ENCODE data around the gene DDC. TPM values are rescaled to one million over a fixed set of nuclear protein-coding genes. Genes with fewer than 3 reads are reported as not detected.
"Not testable (repeated sequence)": the region's sequence is repeated elsewhere in the genome, so short reads cannot be mapped to it uniquely, and the experiment has no call there.

Gene DDC
- total RNA-seq, 3 donors from 2014 or later (not counting 1 experiment from before 2014, with no cell fraction given): not detected

- no peaks in the 10 kb centered on the region for H3K9me3 Mint-ChIP-seq
These were observed 11.2 kb downstream of the DDC start for GRCh38 chr7:50553973-50554372.

GRCh38 chr7:50552921-50553320 lies 12.3 kb downstream of the DDC start:
- 73% methylated on average over 4 of the region's 4 CpGs for WGBS (ENCODE audit: insufficient coverage)
- Mint-ChIP-seq H3K4me3 (no peak overlapping the region), H3K36me3 (no peaks in the 10 kb centered on the region), H3K27ac (no peak overlapping the region), H3K27me3 (ENCODE audit: low read depth in 2 of 2) (peaks cover 24 to 33% of the 10 kb centered on the region in 2 donors), H3K9me3 (no peaks in the 10 kb centered on the region), H3K4me1 (no peaks in the 10 kb centered on the region)
- H3K27ac ChIP-seq (ENCODE audit: low read length): no peak overlapping the region
- no peaks in the 10 kb centered on the region for H3K27me3 ChIP-seq (ENCODE audit: control insufficient read depth, insufficient read depth, low read length)
- H3K4me3 ChIP-seq (ENCODE audit: low read length): no peak overlapping the region
- intact Hi-C loops (cut with micrococcal nuclease): no loop called here
- no peaks in the 10 kb centered on the region for H3K4me1 ChIP-seq (ENCODE audit: control insufficient read depth, insufficient read depth, low read length)
- TF ChIP-seq CTCF (IDR thresholded peaks at IDR 0.05): no peak
- no peaks in the 10 kb centered on the region for H3K9me3 ChIP-seq (ENCODE audit: control insufficient read depth, insufficient read depth, low read length)
- DNase-seq (no peak), ATAC-seq (no peak)
- no peaks in the 10 kb centered on the region for H3K36me3 ChIP-seq (ENCODE audit: control insufficient read depth, insufficient read depth, low read length)

More at GRCh38 chr7:50553973-50554372, 11.2 kb downstream of the DDC start:
- 57% methylated on average over 3 of the region's 3 CpGs for WGBS (ENCODE audit: insufficient coverage)
- Mint-ChIP-seq H3K4me1 (no peaks in the 10 kb centered on the region), H3K27me3 (ENCODE audit: low read depth in 2 of 2) (peaks cover 21 to 43% of the 10 kb centered on the region in 2 donors), H3K36me3 (no peaks in the 10 kb centered on the region), H3K4me3 (no peak overlapping the region), H3K27ac (no peak overlapping the region)
- ATAC-seq (no peak), DNase-seq (no peak)
- no peaks in the 10 kb centered on the region for H3K27me3 ChIP-seq (ENCODE audit: control insufficient read depth, insufficient read depth, low read length)
- H3K36me3 ChIP-seq (ENCODE audit: control insufficient read depth, insufficient read depth, low read length): no peaks in the 10 kb centered on the region
- no peak overlapping the region for H3K4me3 ChIP-seq (ENCODE audit: low read length)
- H3K27ac ChIP-seq (ENCODE audit: low read length): no peak overlapping the region
- H3K9me3 ChIP-seq (ENCODE audit: control insufficient read depth, insufficient read depth, low read length): no peaks in the 10 kb centered on the region
- no peak for TF ChIP-seq CTCF (IDR thresholded peaks at IDR 0.05)
- intact Hi-C loops (cut with micrococcal nuclease): no loop called here
- no peaks in the 10 kb centered on the region for H3K4me1 ChIP-seq (ENCODE audit: control insufficient read depth, insufficient read depth, low read length)

- no peaks in the 10 kb centered on the region for H3K27me3 ChIP-seq (ENCODE audit: control insufficient read depth, insufficient read depth, low read length)
- ATAC-seq (no peak), DNase-seq (no peak)
- no peaks in the 10 kb centered on the region for H3K9me3 Mint-ChIP-seq
- H3K27ac ChIP-seq (ENCODE audit: low read length): no peak overlapping the region
- no peaks in the 10 kb centered on the region for H3K36me3 Mint-ChIP-seq
- peaks cover 21 to 30% of the 10 kb centered on the region in 2 donors for H3K27me3 Mint-ChIP-seq (ENCODE audit: low read depth in 2 of 2)
- TF ChIP-seq CTCF (IDR thresholded peaks at IDR 0.05): no peak
- no peak overlapping the region for H3K27ac Mint-ChIP-seq
- no peaks in the 10 kb centered on the region for H3K9me3 ChIP-seq (ENCODE audit: control insufficient read depth, insufficient read depth, low read length)
- H3K4me3 ChIP-seq (ENCODE audit: low read length): no peak overlapping the region
- H3K4me1 ChIP-seq (ENCODE audit: control insufficient read depth, insufficient read depth, low read length): no peaks in the 10 kb centered on the region
- WGBS (ENCODE audit: insufficient coverage): 90% methylated on average over 4 of the region's 4 CpGs
- H3K36me3 ChIP-seq (ENCODE audit: control insufficient read depth, insufficient read depth, low read length): no peaks in the 10 kb centered on the region
- no peak overlapping the region for H3K4me3 Mint-ChIP-seq
- intact Hi-C loops (cut with micrococcal nuclease): no loop called here
- H3K4me1 Mint-ChIP-seq: no peaks in the 10 kb centered on the region
These were observed 13.1 kb downstream of the DDC start for GRCh38 chr7:50552139-50552538.

GRCh38 chr7:50545613-50546012 lies 19.6 kb downstream of the DDC start:
- 90% methylated on average over 3 of the region's 4 CpGs for WGBS (ENCODE audit: insufficient coverage)
- H3K4me1 Mint-ChIP-seq; DNase-seq; H3K4me1 ChIP-seq (ENCODE audit: control insufficient read depth, insufficient read depth, low read length); H3K4me3 ChIP-seq (ENCODE audit: low read length); intact Hi-C loops (cut with micrococcal nuclease); H3K4me3 Mint-ChIP-seq; H3K9me3 Mint-ChIP-seq; H3K36me3 Mint-ChIP-seq; H3K27ac ChIP-seq (ENCODE audit: low read length); ATAC-seq; H3K9me3 ChIP-seq (ENCODE audit: control insufficient read depth, insufficient read depth, low read length); H3K27me3 Mint-ChIP-seq (ENCODE audit: low read depth in 2 of 2); H3K27ac Mint-ChIP-seq; H3K27me3 ChIP-seq (ENCODE audit: control insufficient read depth, insufficient read depth, low read length); H3K36me3 ChIP-seq (ENCODE audit: control insufficient read depth, insufficient read depth, low read length): not testable (repeated sequence)
